ENCODE measurements around the gene GDF9. TPM values are rescaled to one million over a fixed set of nuclear protein-coding genes. Genes with fewer than 3 reads are reported as not detected.

GDF9 gene
- total RNA-seq, 2 donors from 2014 or later: 0.09 to 0.50 TPM

GRCh38 chr5:132812123-132812765 lies 54.0 kb downstream of the GDF9 start:
- no peak for DNase-seq
- ATAC-seq: no peak
- intact Hi-C loops (cut with DNase I, micrococcal nuclease): no loop called here

Other genes starting within 250 kb of the GDF9 start
- not detected for gene IL13, start 208.3 kb downstream of the GDF9 start, total RNA-seq
- gene IL4, start 192.5 kb downstream of the GDF9 start, total RNA-seq: not detected
- gene KIF3A, start 128.9 kb downstream of the GDF9 start, total RNA-seq: 1 to 10 TPM; 3.9 to 6.1 TPM
- 10 to 100 TPM; 11.4 to 13.4 TPM for gene CCNI2, start 119.0 kb downstream of the GDF9 start, total RNA-seq
- gene SEPTIN8, start 89.2 kb downstream of the GDF9 start, total RNA-seq: 10 to 100 TPM; 58.7 to 59.6 TPM
- gene SOWAHA, start 53.2 kb downstream of the GDF9 start, total RNA-seq: 10 to 100 TPM; 36.0 to 38.8 TPM
- gene SHROOM1, start 35.8 kb downstream of the GDF9 start, total RNA-seq: 10 to 100 TPM; 49.4 to 53.4 TPM
- gene UQCRQ, start 173 bp upstream of the GDF9 start, total RNA-seq: 100 to 1,000 TPM; 769 to 906 TPM
- 10 to 100 TPM in 1 of 2 donors, 1 to 10 TPM in 1; 2.9 to 10.7 TPM for gene LEAP2, start 7.2 kb upstream of the GDF9 start, total RNA-seq
- 10 to 100 TPM; 65.2 to 74.7 TPM for gene AFF4, start 97.2 kb upstream of the GDF9 start, total RNA-seq
- gene ZCCHC10, start 160.1 kb upstream of the GDF9 start, total RNA-seq: 10 to 100 TPM; 31.1 to 36.6 TPM
- 10 to 100 TPM; 71.6 to 80.1 TPM for gene HSPA4, start 185.5 kb upstream of the GDF9 start, total RNA-seq

Measured in left colon (tissue), 2 donors.